HEK293T (cell line): Measurements from ENCODE around the gene FOXL2.

Experiments
- ARNT ChIP-seq: fragments of 450-650 bp; IDR thresholded peaks from 2 replicates; pipeline ENCODE4 v1.6.1; 2017; ENCODE audit warnings: mild to moderate bottlenecking
- CTBP1 ChIP-seq: fragments of 450-650 bp; IDR thresholded peaks from 2 replicates; pipeline ENCODE4 v1.6.1; 2016; ENCODE audit warnings: borderline replicate concordance
- FOXA1 ChIP-seq: fragments of 450-650 bp; IDR thresholded peaks from 2 replicates; pipeline ENCODE4 v1.6.1; 2016; ENCODE audit warnings: mild to moderate bottlenecking
- FOXK2 ChIP-seq: fragments of 450-650 bp; IDR thresholded peaks from 2 replicates; pipeline ENCODE4 v1.6.1; 2016; ENCODE audit warnings: mild to moderate bottlenecking
- FOXM1 ChIP-seq: fragments of 450-650 bp; IDR thresholded peaks from 2 replicates; pipeline ENCODE4 v1.6.1; 2017; ENCODE audit warnings: mild to moderate bottlenecking, borderline replicate concordance
- HDGF ChIP-seq: fragments of 450-650 bp; IDR thresholded peaks from 2 replicates; pipeline ENCODE4 v1.6.1; 2017; ENCODE audit warnings: antibody characterized with exemption, borderline replicate concordance
- L3MBTL2 ChIP-seq: fragments of 450-650 bp; conservative IDR thresholded peaks from 2 replicates; pipeline ENCODE4 v1.6.1; 2016; ENCODE audit warnings: mild to moderate bottlenecking
- LEF1 ChIP-seq: fragments of 450-650 bp; IDR thresholded peaks from 2 replicates; pipeline ENCODE4 v1.6.1; 2017; ENCODE audit warnings: mild to moderate bottlenecking, borderline replicate concordance
- NFRKB ChIP-seq: fragments of 450-650 bp; IDR thresholded peaks from 2 replicates; pipeline ENCODE4 v1.6.1; 2016; ENCODE audit warnings: mild to moderate bottlenecking, moderate library complexity
- SUZ12 ChIP-seq: fragments of 450-650 bp; IDR thresholded peaks from 2 replicates; pipeline ENCODE4 v1.6.1; 2016; ENCODE audit warnings: mild to moderate bottlenecking
- TARDBP ChIP-seq: fragments of 450-650 bp; IDR thresholded peaks from 2 replicates; pipeline ENCODE4 v1.6.1; 2016
- ZNF384 ChIP-seq: fragments of 450-650 bp; IDR thresholded peaks from 2 replicates; pipeline ENCODE4 v1.6.1; 2016

DNA sequence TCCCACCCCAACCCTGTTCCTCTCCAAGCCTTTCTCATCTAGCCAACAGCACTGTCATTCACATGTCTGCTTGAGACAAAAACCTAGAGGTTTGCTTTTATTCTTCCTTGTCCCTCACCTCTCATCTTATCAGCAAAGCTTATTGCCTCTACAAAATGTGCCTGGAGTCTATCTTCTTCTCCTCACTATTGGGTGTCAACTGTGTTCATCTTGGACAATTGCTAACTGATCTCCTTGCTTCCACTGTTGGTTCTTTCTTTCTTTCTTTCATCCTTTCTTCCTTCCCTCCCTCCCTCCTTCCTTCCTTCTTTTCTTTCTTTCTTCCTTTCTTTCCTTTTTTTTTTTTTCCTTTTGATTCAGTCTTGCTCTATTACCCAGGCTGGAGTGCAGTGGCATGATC is 48.2 kb downstream of the FOXL2 start:
- no peak for TF ChIP-seq SUZ12
- no peak for TF ChIP-seq L3MBTL2
- TF ChIP-seq ARNT: no peak
- TF ChIP-seq CTBP1: no peak
- no peak for TF ChIP-seq LEF1
- no peak for TF ChIP-seq FOXM1
- TF ChIP-seq FOXA1: no peak
- TF ChIP-seq HDGF: no peak
- TF ChIP-seq TARDBP: no peak
- TF ChIP-seq ZNF384: no peak
- TF ChIP-seq NFRKB: no peak
- no peak for TF ChIP-seq FOXK2
